ENCODE measurements around the gene CASP5. TPM values are rescaled to one million over a fixed set of nuclear protein-coding genes. Genes with fewer than 3 reads are reported as not detected.
"Not testable (repeated sequence)": the region's sequence is repeated elsewhere in the genome, so short reads cannot be mapped to it uniquely, and the experiment has no call there.

The CASP5 gene
- polyA plus RNA-seq, 3 donors, result 2.3 to 6.4 (median 4.4) TPM

- H3K4me3 ChIP-seq (replicated peaks in 1 of 3; ENCODE audit: low read depth in 2 of 3, low read length in 3 of 3); H3K36me3 Mint-ChIP-seq; H3K4me2 ChIP-seq (replicated peaks; ENCODE audit: extremely low read depth, low read length, poor library complexity, severe bottlenecking); H3K27ac ChIP-seq (ENCODE audit: low read depth in 1 of 2, low read length in 2 of 2); H3K4me1 ChIP-seq (ENCODE audit: control insufficient read depth in 1 of 2, insufficient read depth in 2 of 2, low read length in 2 of 2); H3K4me1 Mint-ChIP-seq; H3K9ac ChIP-seq (ENCODE audit: insufficient read depth, low read length, poor library complexity, severe bottlenecking); H4K20me1 ChIP-seq (ENCODE audit: insufficient read depth, low read length); H2AFZ ChIP-seq (ENCODE audit: insufficient read depth, low read depth, low read length, poor library complexity, severe bottlenecking); H3K27me3 ChIP-seq (ENCODE audit: control insufficient read depth in 2 of 2, insufficient read depth in 2 of 2, low read length in 2 of 2); H3K27ac Mint-ChIP-seq; H3K4me3 Mint-ChIP-seq; H3K9me3 Mint-ChIP-seq; H3K27me3 Mint-ChIP-seq (ENCODE audit: low read depth in 3 of 3); DNase-seq; intact Hi-C loops (cut with micrococcal nuclease); H3K79me2 ChIP-seq (ENCODE audit: insufficient read depth, low read length); H3K9me3 ChIP-seq (replicated peaks in 1 of 2; ENCODE audit: control insufficient read depth in 1 of 2, insufficient read depth in 1 of 2, low read length in 2 of 2); H3K36me3 ChIP-seq (replicated peaks in 1 of 2; ENCODE audit: control insufficient read depth in 1 of 2, insufficient read depth in 2 of 2, low read length in 2 of 2): not testable (repeated sequence)
- 50% methylated on average over 2 of the region's 9 CpGs for WGBS (ENCODE audit: insufficient coverage)
Measured at GRCh38 chr11:105063245-105063941, 40.4 kb upstream of the CASP5 start.

DNA sequence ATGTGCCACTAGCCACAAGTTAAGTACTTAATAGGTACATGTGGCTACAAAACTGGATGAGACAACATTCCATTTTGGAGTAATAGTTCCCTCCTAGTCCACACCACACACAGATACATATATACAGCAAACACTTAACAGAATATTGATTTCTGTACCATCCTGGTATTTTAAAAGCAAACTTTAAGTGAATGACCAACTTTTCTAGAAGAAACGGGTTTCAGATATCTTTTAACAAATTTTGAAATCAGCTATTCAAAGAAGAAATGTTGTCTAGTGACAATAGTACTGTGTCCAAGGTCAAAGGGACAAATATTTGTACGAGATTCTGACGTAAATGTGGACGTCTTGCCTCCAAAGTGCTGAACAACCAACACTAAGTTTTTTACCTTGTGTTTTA lies 34.5 kb upstream of the CASP5 start:
- Histone ChIP-seq H3K4me2 (replicated peaks; ENCODE audit: extremely low read depth, low read length, poor library complexity, severe bottlenecking) (no peak overlapping the region), H3K27me3 (ENCODE audit: control insufficient read depth in 2 of 2, insufficient read depth in 2 of 2, low read length in 2 of 2) (no peaks in the 10 kb centered on the region), H3K36me3 (replicated peaks in 1 of 2; ENCODE audit: control insufficient read depth in 1 of 2, insufficient read depth in 2 of 2, low read length in 2 of 2) (no peaks in the 10 kb centered on the region), H3K4me1 (ENCODE audit: control insufficient read depth in 1 of 2, insufficient read depth in 2 of 2, low read length in 2 of 2) (no peaks in the 10 kb centered on the region), H3K79me2 (ENCODE audit: insufficient read depth, low read length) (no peaks in the 10 kb centered on the region), H3K9me3 (replicated peaks in 1 of 2; ENCODE audit: control insufficient read depth in 1 of 2, insufficient read depth in 1 of 2, low read length in 2 of 2) (no peaks in the 10 kb centered on the region), H3K27ac (ENCODE audit: low read depth in 1 of 2, low read length in 2 of 2) (no peak overlapping the region), H4K20me1 (ENCODE audit: insufficient read depth, low read length) (no peaks in the 10 kb centered on the region), H3K9ac (ENCODE audit: insufficient read depth, low read length, poor library complexity, severe bottlenecking) (no peak overlapping the region), H2AFZ (ENCODE audit: insufficient read depth, low read depth, low read length, poor library complexity, severe bottlenecking) (no peak overlapping the region), H3K4me3 (replicated peaks in 1 of 3; ENCODE audit: low read depth in 2 of 3, low read length in 3 of 3) (no peak overlapping the region)
- peaks cover 17% of the 10 kb centered on the region for H3K4me1 Mint-ChIP-seq
- no peak overlapping the region for H3K4me3 Mint-ChIP-seq
- no peaks in the 10 kb centered on the region for H3K36me3 Mint-ChIP-seq
- DNase-seq, result no peak
- intact Hi-C loops (cut with micrococcal nuclease), result loop anchor here in 1 of 2 donors (5.0 kb wide), 1 partner anchor 40 kb away; no protein-coding TSS in a partner anchor
- peaks cover 0 to 2% (median 0%) of the 10 kb centered on the region in 7 donors for H3K9me3 Mint-ChIP-seq
- WGBS (ENCODE audit: insufficient coverage), result no CpG with 5 or more reads among the region's 4 CpGs
- H3K27ac Mint-ChIP-seq, result no peak overlapping the region
- no peaks in the 10 kb centered on the region for H3K27me3 Mint-ChIP-seq (ENCODE audit: low read depth in 3 of 3)
- TF ChIP-seq CTCF (IDR thresholded peaks at IDR 0.05), result no peak

All from CD14-positive monocyte (primary cell).